ENCODE measurements around the gene LRP6. TPM values are rescaled to one million over a fixed set of nuclear protein-coding genes. Genes with fewer than 3 reads are reported as not detected.

The LRP6 gene
- total and polyA plus RNA-seq, 2 of the 8 experiments (the other 6 are each of a cell fraction or from before 2014, with no cell fraction given) = 53.6 to 73.2 TPM

- Histone ChIP-seq H3K27ac (ENCODE audit: low read depth, low read length) (0 out of 2 replicates have a peak overlapping the region, but pooled peaks have one; percentile 100), H4K20me1 (replicated peaks in 1 of 2; ENCODE audit: control insufficient read depth in 1 of 2, insufficient read depth in 2 of 2, low read length in 2 of 2) (peaks cover 9 to 12% of the 10 kb centered on the region in 2 experiments), H2AK5ac (ENCODE audit: low read depth, low read length) (no peak overlapping the region), H3K36me3 (ENCODE audit: control insufficient read depth in 2 of 4, insufficient read depth in 4 of 4, low read length in 3 of 4) (no peaks in the 10 kb centered on the region), H3K27me3 (replicated peaks in 1 of 4; ENCODE audit: control insufficient read depth in 3 of 4, extremely low read depth in 1 of 4, insufficient read depth in 3 of 4, low read length in 3 of 4) (no peaks in the 10 kb centered on the region), H3K14ac (ENCODE audit: insufficient read length) (no peak overlapping the region), H2BK20ac (ENCODE audit: low read length) (no peak overlapping the region), H2AFZ (ENCODE audit: low read length) (0 out of 2 replicates have a peak overlapping the region, but pooled peaks have one; percentile 25), H4K91ac (replicated peaks; ENCODE audit: insufficient read length, low read length) (no peak overlapping the region), H3K79me2 (ENCODE audit: control insufficient read depth in 1 of 2, insufficient read depth in 2 of 2, low read length in 2 of 2) (peaks cover 29 to 39% of the 10 kb centered on the region in 2 experiments), H2BK12ac (ENCODE audit: low read depth, low read length) (no peak overlapping the region), H3K4me3 (ENCODE audit: extremely low read depth in 1 of 4, insufficient read depth in 2 of 4, low read depth in 3 of 4, low read length in 4 of 4) (peak overlapping the region; percentile 92 to 97 (median 96)), H2BK5ac (ENCODE audit: low read depth, low read length) (no peak overlapping the region), H3K18ac (ENCODE audit: extremely low read depth, low read length) (no peak overlapping the region), H3K79me1 (ENCODE audit: low read depth, low read length) (no peaks in the 10 kb centered on the region; the same call in 1 of the 2 replicates), H3K9me3 (ENCODE audit: insufficient read depth in 2 of 2, low read depth in 1 of 2, low read length in 1 of 2) (no peaks in the 10 kb centered on the region), H3K23me2 (ENCODE audit: low read depth, low read length) (peaks cover 10% of the 10 kb centered on the region; the same call in 1 of the 2 replicates), H3K4me1 (replicated peaks in 1 of 4; ENCODE audit: control insufficient read depth in 3 of 4, insufficient read depth in 4 of 4, low read length in 3 of 4) (peaks cover 0 to 5% (median 1%) of the 10 kb centered on the region in 4 experiments; a peak in 4 of 7 replicates), H4K5ac (ENCODE audit: insufficient read length, low read depth, low read length) (no peak overlapping the region), H3K4ac (replicated peaks; ENCODE audit: insufficient read length, low read depth, low read length) (no peak overlapping the region), H3K4me2 (ENCODE audit: insufficient read depth in 1 of 2, low read depth in 2 of 2, low read length in 2 of 2) (peak overlapping the region; percentile 97), H3K9ac (replicated peaks in 1 of 4; ENCODE audit: extremely low read depth in 1 of 4, low read depth in 3 of 4, low read length in 3 of 4) (peak overlapping the region in 2 of 4 experiments; percentile 100; a peak in 5 of 7 replicates), H3K56ac (replicated peaks; ENCODE audit: insufficient read length, low read depth, low read length) (no peak overlapping the region), H4K8ac (ENCODE audit: extremely low read depth, insufficient read depth, low read length) (no peak overlapping the region), H2BK120ac (replicated peaks; ENCODE audit: low read depth, low read length) (no peak overlapping the region), H2BK15ac (ENCODE audit: low read length) (no peak overlapping the region), H3K23ac (ENCODE audit: insufficient read length) (no peak overlapping the region)
- ChIA-PET CTCF (ENCODE audit: partially characterized antibody) (interaction anchor here (0.8 to 2.4 kb wide), 3 partner anchors 29 to 61 kb away, joined by 3 to 12 read pairs (median 3); no protein-coding TSS in a partner anchor), POLR2A (ENCODE audit: partially characterized antibody) (interaction anchor here (0.7 to 3.9 kb wide), 26 partner anchors 9 to 435 kb away, joined by 3 to 21 read pairs (median 7); partner anchors contain the start of genes BORCS5 and MANSC1)
- 22% methylated on average over 6 of the region's 6 CpGs; no CpG with 5 or more reads in 1 of the 2 experiments for WGBS, 2 experiments (ENCODE audit: extremely low coverage in 1 of 2, insufficient coverage in 1 of 2, insufficient read length in 1 of 2, insufficient replicate concordance in 2 of 2, low coverage in 1 of 2, low lambda C conversion rate in 2 of 2, missing lambda C conversion rate in 1 of 2)
- no peak for FAIRE-seq
- no peak for DNase-seq (ENCODE audit: low read depth in 1 of 2, low spot score in 2 of 2)
- TF ChIP-seq YY1 (IDR thresholded peaks at IDR 0.05; ENCODE audit: low read depth, low read length) = 0 out of 2 replicates have a peak, but pooled peaks have one; percentile 10
- no peak for TF ChIP-seq KDM5A (IDR thresholded peaks at IDR 0.05; ENCODE audit: low read length)
- no peak for TF ChIP-seq MAX (IDR thresholded peaks at IDR 0.05)
- TF ChIP-seq CTCF (IDR thresholded peaks at IDR 0.05; ENCODE audit: control extremely low read depth in 1 of 3, insufficient read depth in 1 of 3, low read depth in 1 of 3, low read length in 3 of 3) = no peak
- no peak for TF ChIP-seq BRCA1 (IDR thresholded peaks at IDR 0.05; ENCODE audit: low read depth, low read length)
- TF ChIP-seq RAD21 (IDR thresholded peaks at IDR 0.05 in 1 of 2, conservative IDR thresholded peaks at IDR 0.05 in 1 of 2; ENCODE audit: low read depth in 2 of 2, low read length in 2 of 2) = peak in 1 of 2 experiments; percentile 0; a peak in 1 of 4 replicates
- TF ChIP-seq SAP30 (IDR thresholded peaks at IDR 0.05; ENCODE audit: insufficient read depth, insufficient replicate concordance, low read length) = peak; percentile 28
Observed at GRCh38 chr12:12267742-12268200, 927 bp upstream of the LRP6 start.

All from H1 (cell line).